ENCODE results near the gene CPT2.

The CPT2 gene

DNA sequence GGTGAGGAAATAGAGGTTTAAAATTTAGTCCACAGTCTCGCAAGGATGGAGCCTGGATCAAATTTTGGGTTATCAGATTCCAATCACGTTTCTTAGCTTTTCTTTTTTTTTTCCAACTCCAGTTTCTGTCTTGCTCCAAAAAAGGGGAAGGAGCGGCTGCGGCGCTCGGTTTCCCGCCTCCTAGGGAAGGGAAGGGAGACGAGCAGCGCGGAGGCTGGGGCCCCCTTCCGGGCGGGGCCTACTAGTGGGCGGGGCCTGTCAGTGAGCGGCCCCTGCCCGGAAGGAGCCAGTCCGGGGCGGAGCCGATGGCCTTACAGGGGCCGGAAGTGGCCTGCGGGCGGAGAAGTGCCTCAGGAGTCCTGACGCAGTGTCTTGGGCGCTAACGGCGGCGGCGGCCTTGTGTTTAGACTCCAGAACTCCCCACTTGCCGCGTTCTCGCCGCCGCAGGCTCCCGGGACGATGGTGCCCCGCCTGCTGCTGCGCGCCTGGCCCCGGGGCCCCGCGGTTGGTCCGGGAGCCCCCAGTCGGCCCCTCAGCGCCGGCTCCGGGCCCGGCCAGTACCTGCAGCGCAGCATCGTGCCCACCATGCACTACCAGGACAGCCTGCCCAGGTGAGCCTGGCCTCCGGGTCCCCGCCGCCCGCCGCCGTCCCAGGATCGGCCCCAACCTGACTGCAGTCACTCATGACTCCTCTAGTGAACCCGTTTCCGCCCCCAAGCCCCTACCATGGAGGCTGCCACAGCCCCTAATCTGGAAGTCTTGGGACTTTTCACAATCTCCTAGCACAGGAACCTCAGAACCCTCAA is at the start of gene CPT2:
Gene CPT2, plus strand, starts transcription at position 340 of the 806 bp plus-strand sequence. Its CDS starts 120 bp downstream, at position 460.
- DNase-seq (ENCODE audit: low spot score): peak; percentile 95

DNA sequence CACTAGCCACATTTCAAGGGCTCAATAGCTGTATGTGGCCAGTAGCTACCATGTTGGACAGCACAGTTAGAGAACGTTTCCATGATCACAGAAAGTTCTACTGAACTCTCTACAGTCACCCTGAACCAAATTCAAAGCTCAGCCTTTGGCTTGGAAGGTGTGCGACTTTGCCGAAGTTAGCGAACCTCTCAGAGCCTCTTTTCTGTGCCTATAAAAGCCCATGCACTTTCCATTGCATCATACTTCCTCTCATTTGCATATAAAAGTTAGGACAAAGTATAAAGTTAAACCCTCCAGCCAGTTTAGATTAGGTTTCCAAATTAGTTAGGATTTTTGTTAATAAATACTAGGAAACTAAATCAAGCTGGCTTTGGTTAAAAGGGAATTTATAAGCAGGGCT is 49.5 kb upstream of the CPT2 start:
- no peak for DNase-seq (ENCODE audit: low spot score)

DNA sequence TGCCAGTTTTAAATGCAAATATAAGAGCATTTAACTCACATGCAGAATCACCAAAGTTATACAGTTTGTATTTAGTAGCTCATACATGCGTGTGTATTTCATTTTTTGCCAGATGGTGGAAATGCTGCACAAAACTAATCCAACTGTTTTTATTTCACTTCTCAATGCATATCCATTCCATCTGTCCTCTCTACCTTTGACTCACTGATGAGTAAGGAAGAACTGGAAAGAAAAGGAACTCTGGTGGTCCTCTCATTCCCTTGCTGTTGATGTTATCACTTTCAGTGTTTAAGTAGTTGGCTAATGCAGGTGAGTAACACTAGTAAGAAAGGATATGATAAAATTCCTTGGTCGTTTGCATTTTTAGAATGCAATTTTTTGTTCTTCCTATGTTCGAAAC is 48.5 kb upstream of the CPT2 start:
- DNase-seq (ENCODE audit: low spot score): no peak

DNA sequence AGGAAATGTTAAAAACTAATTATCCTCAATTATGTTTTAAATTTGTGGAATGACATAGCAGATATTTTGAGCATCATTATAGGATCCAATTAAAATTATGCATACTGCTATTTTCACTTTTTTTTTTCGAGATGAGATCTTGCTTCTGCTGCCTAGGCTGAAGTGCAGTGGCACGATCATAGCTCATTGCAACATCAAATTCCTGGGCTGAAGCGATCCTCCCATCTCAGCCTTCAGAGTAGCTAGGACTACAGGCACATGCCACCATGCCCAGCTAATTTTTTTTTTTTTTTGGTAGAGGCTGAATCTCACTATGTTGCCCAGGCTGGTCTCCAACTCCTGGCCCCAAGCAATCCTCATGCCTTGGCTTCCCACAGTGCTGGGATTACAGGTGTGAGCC is 42.9 kb upstream of the CPT2 start:
- no peak for DNase-seq (ENCODE audit: low spot score)

DNA sequence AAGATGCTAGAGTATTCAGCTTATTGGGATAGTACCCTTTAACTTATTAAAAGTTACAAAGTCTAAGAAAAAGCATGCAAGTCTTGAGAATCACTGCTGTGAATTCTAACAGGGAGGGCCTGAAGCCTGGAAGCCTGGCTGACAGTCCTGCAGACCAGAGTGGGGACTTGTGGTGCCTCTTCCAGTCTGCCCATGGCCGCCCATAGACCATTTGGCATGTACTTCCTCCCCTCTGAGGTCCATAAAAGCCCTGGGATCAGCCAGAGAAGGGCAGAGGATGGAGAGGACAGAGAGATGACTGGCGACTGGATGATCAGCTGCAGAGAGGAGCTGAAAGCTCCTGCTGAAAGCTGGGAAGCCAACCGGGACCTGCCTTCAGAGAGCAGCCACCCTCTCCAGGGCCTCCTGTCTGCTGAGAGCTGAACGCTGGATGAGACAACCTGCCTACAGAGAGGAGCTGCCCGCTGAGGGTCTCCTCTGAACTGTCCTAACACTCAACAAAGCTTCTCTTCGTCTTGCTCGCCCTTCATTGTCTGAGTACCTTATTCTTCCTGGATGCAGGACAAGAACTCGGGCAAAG is 41.7 kb upstream of the CPT2 start:
- no peak for DNase-seq (ENCODE audit: low spot score)

DNA sequence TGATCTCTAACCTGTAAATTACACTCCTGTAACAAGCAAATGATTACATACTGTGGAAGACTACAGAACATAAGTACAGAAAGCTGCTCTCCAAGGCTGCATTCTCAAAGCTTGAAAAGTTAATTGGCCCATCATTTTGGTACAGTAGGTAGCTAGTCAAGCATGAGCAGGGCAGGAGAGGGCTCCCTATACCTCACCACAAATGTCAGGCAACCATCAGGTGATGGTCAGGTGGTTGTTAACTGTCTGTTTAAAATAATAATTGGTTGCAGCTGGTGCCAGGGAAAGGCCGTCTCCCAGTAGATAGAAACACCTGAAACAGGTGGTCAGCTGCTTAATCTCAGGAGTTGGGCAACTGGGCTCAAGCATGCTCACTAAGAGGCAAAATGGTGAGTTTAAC is 41.1 kb upstream of the CPT2 start:
- no peak for DNase-seq (ENCODE audit: low spot score)

DNA sequence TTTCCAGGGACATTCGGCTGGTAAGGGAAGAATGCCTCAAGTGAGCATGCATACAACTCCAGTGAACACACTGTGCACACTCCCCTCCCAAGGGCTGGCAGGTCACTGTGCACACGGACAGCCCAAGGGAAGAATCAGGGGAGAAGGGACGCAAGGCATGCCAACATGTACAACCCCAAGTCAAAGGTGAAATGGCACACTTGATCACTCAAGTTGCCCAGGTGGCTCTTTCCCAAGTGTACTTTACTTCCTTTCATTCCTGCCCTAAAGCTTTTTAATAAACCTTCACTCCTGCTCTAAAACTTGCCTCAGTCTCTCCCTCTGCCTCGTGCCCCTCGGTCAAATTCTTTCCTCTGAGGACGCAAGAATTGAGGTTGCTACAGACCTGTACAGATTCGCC is 40.7 kb upstream of the CPT2 start:
- no peak for DNase-seq (ENCODE audit: low spot score)

DNA sequence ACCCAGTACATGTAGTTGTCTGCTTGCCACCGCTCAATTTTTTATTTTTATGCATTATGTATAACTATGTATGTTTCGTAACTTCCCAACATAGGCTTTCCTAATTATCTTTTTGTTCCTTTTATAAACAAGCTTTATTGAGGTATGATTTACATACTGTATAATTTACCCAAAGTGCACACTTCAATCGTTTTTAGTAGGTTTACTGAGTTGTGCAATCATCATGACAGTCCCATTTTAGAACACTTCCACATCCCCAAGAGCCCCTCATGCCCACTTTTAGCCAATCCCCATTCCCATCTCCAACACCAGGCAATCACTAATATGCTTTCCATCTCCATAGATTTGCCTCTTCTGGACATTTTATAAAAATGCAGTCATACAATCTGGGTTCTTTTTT is 39.8 kb upstream of the CPT2 start:
- no peak for DNase-seq (ENCODE audit: low spot score)

DNA sequence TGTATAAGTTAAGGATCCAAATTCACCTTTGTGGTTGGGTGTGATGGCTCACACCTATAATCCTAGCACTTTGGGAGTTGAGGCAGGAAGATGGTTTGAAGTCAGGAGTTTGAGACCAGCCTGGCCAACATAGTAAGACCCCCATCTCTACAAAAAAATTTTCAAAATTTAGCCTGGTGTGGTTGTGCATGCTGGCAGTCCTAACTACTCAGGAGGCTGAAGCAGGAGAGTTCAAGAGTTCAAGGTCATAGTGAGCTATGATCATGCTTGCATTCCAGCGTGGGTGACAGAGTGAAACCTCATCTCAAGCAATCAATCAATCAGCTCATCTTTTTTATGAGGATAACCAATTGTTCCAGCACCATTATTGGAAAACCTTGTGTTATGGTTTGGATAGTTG is 37.7 kb upstream of the CPT2 start:
- no peak for DNase-seq (ENCODE audit: low spot score)

DNA sequence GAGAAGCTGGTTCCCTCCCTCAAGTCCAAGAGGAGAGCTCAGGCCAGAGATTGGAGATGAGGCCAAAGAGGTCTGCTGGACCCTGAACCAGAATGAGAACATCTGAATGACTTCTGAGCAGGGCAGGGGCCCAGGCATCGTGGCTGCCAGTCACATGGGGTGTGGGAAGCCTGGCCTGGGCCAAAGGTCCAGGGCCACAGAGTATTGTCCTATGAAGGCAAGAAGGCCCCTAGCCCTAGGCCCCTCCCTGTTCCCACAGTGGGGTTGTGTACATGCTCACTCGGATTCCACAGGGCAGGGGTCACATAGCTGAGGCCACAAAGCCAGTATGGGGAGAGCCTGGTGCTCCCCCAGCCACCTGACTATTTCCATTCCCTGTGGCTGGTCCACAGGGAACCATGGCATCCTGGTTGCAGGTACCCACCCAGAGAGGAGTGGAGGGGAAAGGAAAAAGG is 35.7 kb upstream of the CPT2 start:
- DNase-seq (ENCODE audit: low spot score): no peak

DNA sequence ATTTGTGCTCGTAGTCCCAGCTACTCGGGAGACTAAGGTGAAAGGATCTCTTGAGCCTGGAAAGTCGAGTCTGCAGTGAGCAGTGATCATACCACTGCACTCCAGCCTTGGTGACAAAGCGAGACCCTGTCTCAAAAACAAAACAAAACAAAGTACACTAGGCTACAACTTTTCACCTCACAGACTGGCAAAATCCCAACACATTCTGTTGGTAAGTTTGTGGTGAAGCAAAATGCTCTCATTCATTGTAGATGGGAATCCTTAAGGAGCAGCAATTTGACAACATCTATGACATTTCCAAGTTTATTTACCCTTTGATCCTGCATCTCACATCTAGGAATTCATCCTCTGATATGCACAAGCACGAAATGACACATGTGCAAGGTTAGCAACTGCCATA is 34.0 kb upstream of the CPT2 start:
- DNase-seq (ENCODE audit: low spot score): no peak

DNA sequence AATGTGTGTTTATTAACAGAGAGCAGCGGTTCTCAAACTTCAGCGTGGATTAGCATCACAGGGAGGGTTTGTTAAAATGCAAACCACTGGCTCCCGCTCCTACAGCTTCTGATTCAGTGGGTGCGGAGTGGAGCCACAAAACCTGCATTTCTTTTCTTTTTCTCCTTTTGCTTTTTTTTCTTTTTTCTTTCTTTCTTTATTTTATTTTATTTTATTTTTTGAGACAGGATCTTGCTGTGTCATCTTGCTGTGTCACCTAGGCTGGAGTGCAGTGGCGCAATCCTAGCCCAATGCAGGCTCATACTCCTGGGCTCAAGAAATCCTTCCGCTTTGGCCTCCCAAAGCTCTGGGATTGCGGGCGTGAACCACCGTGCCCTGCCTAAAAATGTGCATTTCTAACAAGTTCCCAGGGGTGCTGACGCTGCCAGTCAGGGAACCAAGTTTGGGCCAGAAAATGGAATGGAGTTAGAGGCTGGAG is 33.3 kb upstream of the CPT2 start:
- no peak for DNase-seq (ENCODE audit: low spot score)

DNA sequence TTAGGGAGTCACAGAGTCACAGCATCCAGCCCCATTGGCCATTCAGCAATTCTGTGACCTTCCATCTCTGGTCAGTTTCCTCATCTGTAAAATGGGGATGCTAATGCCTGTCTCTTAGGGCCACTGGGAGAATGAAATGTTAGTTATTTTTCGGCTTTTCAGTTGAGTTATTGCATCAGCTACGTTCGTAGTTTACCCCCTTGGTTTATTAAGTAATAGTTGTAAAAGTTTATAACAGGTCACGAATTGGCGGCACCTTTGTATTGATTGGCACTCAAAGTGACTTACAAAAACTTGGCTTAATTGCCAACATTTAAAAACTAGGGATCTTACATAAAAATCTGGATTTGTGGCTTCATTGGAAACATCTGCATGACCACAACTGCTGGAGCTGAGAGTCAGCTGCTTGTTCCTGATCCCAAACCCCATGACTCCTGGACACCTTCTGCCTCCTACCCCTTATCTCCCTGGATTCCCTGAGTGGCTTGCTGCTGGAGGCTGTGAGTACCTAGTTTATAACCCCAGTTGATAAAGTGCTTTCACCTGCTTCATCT is 31.1 kb upstream of the CPT2 start:
- no peak for DNase-seq (ENCODE audit: low spot score)

DNA sequence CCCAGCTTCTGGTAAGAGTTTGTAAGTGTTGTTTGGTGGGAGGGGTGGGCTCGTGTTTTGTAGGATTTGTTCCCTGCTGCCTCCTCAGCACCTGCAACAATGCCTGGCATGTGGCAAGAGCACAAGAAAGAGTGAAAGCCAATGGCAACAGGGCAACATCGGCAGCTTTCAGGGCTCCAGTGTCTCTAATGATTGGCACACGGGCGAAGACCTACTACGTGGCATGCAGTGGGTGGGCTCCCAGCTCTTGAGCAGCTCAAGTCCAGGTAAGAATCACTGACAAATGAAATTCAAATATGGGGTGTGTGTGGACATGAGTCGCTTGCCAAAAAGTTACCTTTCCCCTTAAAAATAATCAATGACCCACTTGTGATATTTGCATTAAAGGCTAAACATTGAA is 30.3 kb upstream of the CPT2 start:
- DNase-seq (ENCODE audit: low spot score): no peak

DNA sequence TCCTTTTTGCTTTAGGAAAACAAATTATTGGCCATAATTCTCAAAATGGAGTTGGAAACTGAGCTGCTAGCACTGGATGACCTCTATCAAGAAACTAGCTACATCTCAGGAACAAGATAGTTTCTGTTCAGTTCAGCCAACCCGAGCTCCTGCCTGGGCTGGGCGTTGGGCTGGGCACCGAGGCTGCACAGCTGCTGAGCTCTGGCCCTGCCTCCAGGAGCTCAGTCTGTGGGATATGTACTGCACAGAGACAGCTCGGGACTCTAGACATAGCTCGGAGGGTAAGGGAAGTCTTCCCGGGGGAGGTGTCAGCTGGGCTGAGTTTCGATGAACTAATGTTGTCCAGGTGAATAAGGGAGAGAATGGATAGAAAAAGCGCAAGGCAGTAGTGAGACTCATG is 29.7 kb upstream of the CPT2 start:
- no peak for DNase-seq (ENCODE audit: low spot score)

DNA sequence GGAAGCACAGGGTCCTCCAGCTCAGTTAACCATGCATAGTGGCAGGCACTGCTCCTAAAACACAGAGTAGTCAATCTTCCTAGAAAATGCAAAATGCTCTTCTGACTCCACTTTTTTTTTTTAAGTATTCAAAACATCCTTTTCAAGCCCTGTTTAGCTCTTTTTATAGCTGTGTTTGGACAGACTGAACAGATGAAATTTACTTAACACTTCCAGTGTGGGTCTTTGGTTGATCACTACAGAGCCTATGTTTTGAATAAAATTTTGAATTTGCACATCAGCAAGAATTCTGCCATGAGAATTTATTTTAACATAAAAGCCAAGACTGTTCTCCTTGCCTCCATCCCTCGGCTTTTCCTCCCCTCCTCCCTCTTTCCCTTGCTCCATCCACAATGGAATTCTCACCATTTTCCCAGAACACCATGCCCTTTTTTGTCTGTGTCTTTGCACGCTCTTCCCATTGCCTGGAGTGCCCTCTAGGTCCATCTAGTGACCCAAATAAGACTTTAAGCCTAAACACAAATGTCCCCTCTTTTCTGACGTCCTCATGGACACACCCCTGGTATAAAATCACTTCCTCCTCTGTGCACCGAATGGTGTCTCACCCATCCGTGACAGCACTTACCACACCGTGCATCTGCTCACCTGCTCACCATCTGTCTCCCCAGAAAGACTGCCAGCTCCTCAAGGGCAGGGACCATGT is 24.0 kb upstream of the CPT2 start:
- DNase-seq (ENCODE audit: low spot score): peak; percentile 66

DNA sequence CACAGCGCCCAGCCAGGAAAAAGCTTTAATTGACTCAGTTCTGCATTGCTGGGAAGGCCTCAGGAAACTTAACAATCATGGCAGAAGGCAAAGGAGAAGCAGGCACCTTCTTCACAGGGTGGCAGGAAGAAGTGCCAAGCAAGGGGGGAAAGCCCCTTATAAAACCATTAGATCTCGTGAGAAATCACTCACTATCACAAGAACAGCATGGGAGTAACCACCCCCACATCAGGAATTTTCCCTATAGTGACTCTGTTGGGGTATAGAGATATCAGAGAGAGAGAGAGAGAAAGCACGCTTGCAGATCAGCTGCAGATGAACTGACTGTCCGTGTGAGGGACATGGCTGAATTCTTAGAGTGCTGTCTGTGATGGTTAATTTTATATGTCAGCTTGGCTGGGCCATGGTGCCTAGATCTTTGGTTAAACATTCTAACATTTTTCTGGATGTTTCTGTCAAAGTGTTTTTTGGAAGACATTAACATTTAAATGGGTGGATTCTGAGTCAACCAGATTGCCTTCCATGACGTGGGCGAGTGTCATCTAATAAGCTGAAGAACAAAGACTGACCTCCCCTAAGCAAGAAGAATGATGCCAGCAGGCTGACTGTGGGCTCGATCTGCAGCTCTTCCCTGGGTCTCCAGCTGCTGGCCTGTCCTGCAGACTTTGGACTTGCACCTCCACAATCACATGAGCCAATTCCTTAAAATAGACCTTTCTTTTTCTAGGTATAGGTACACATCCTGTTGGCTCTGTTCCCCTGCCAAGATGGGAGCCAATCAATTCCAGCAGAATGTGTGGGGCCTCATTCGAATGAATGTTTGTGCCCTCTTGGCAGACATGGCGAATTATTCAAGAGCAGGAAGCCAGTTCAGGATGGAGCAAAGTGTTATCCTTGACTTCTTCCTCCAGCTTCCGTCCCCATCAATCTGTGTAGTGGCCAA is 21.4 kb upstream of the CPT2 start:
- no peak for DNase-seq (ENCODE audit: low spot score)

DNA sequence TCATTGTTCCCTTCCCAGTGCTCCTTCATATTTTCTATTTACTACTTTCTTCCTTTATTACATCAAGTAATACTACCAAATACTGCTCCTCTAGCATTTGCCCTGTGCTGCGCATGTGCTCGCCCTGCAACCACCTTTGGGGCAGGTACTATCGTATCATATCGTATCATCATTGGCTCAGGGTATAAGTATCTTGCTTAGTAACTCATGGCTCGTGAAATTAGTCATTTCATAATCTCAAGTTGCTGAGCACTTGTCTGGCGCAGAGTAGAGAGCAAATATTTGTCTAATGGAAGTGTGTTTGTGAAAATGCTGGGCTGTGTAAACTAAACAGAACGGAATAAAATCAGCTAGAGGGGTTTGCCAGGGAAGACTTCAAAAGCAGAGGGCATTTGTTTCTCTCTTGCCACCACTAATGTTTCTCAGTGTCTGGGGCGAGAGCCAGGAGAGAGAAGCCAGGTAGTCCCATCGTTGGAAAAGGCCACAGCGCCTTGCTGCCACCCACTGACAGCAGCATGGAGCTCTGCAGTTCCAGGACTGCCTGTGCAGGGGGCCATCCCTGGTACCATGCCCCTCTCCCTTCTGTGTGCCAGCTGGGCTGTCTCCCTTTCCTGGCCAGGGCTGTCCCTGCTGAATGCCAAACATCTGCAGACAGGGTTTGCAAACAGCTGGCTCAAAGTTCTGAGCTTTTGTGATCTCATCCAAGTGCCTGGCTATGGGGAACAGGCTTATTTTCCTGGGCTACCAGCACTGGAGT is 20.0 kb upstream of the CPT2 start:
- DNase-seq (ENCODE audit: low spot score): peak; percentile 42

DNA sequence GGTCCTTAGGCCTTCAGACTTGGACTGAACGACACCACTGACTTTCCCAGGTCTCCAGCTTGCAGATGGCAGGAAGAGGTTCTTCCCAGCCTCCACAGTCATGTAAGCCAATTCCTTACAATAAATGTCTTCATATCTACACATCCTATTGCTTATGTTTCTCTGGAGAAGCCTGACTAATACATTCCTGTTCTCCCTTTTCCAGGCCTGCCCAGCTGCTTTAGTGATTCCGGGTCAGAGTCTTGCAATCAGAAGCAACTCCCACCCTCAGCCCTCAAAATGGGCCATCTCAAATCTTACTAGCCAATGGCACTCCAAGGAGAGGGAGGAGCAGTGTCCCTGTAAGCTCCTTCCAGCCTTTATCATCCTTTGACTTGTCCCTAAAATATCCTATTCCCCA is 16.4 kb upstream of the CPT2 start:
- DNase-seq (ENCODE audit: low spot score): no peak

DNA sequence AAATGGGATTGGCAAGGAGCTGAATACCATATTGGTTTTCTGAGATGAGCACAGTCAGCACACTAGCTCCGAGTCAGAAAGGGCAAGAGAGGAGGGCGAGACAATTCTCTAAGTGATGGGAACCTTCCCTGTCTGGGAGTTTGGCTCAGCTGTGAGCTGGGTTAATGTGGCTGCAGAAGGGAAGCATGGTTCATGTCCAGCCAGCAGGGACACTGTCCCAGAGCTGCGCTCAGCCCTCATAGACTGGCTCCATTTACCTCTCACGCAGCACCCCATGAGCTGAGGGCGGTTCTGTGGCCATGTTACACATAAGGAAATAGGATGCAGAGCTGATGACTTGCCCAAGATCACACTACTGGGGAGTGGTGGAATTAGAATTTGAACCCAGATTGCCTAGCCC is 15.7 kb upstream of the CPT2 start:
- no peak for DNase-seq (ENCODE audit: low spot score)

DNA sequence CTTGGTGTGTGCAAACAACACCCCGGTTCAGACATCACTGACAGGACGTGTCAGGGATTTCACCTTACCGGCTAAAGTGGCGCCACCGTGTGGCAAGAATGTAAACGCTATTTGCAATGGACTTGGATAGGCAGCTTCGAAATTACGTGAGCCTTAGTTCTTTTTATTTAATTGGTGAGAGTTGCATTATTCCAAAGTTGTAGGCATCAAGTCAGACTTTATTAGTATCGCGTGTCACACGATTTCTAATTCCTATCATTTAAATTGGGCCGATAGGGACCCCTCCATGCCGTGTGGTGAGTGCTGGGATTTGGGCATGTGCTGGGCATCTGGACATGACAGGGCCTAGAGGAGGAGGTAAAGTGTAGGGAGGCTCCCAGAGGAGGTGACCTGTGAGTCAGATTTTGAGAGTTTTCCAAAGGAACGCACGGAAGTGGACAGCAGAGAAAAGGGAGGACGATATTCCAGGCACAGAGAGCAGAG is 14.5 kb upstream of the CPT2 start:
- DNase-seq (ENCODE audit: low spot score): peak; percentile 84

Measured in cerebellar cortex (tissue), 1 donor.